HEK293T (cell line): ENCODE measurements around the gene CTNNA3.

Experiments used
- ARNT ChIP-seq: fragments of 450-650 bp; IDR thresholded peaks from 2 replicates; pipeline ENCODE4 v1.6.1; 2017; ENCODE audit warnings: mild to moderate bottlenecking
- BHLHE40 ChIP-seq: fragments of 450-650 bp; IDR thresholded peaks from 2 replicates; pipeline ENCODE4 v1.6.1; 2016; ENCODE audit warnings: mild to moderate bottlenecking, moderate library complexity, borderline replicate concordance
- FOXA1 ChIP-seq: fragments of 450-650 bp; IDR thresholded peaks from 2 replicates; pipeline ENCODE4 v1.6.1; 2016; ENCODE audit warnings: mild to moderate bottlenecking
- FOXM1 ChIP-seq: fragments of 450-650 bp; IDR thresholded peaks from 2 replicates; pipeline ENCODE4 v1.6.1; 2017; ENCODE audit warnings: mild to moderate bottlenecking, borderline replicate concordance
- HDGF ChIP-seq: fragments of 450-650 bp; IDR thresholded peaks from 2 replicates; pipeline ENCODE4 v1.6.1; 2017; ENCODE audit warnings: antibody characterized with exemption, borderline replicate concordance
- LEF1 ChIP-seq: fragments of 450-650 bp; IDR thresholded peaks from 2 replicates; pipeline ENCODE4 v1.6.1; 2017; ENCODE audit warnings: mild to moderate bottlenecking, borderline replicate concordance
- SP1 ChIP-seq: fragments of 450-650 bp; IDR thresholded peaks from 2 replicates; pipeline ENCODE4 v1.6.1; 2017
- SUZ12 ChIP-seq: fragments of 450-650 bp; IDR thresholded peaks from 2 replicates; pipeline ENCODE4 v1.6.1; 2016; ENCODE audit warnings: mild to moderate bottlenecking
- ZNF384 ChIP-seq: fragments of 450-650 bp; IDR thresholded peaks from 2 replicates; pipeline ENCODE4 v1.6.1; 2016
- TF ChIP-seq, protein P1 (sequence below): fragments of 450-650 bp; IDR thresholded peaks from 2 replicates; pipeline ENCODE4 v1.6.1; 2016

DNA sequence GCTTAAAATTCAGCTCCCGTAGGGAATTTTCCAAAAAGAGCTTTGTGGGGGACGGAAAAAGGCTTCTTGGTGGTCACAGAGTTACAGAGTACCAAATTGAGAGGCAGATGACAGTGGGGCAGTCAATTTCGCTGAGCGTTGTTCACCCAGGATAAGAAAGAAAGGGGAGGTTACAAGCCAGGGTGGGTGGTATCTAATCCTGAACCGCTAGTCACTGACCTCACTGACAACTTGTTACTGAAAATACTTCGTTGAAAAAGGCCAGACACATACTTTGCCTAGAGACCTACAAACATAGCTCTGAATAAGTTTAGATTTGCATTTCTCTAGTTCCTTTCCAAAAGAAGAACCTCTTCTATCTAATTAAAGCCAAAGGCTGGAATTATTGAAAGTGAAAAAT, at the start of gene CTNNA3:
- TF ChIP-seq HDGF, result no peak
- TF ChIP-seq FOXM1, result no peak
- TF ChIP-seq, protein P1, sequence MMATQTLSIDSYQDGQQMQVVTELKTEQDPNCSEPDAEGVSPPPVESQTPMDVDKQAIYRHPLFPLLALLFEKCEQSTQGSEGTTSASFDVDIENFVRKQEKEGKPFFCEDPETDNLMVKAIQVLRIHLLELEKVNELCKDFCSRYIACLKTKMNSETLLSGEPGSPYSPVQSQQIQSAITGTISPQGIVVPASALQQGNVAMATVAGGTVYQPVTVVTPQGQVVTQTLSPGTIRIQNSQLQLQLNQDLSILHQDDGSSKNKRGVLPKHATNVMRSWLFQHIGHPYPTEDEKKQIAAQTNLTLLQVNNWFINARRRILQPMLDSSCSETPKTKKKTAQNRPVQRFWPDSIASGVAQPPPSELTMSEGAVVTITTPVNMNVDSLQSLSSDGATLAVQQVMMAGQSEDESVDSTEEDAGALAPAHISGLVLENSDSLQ, result no peak
- TF ChIP-seq ZNF384, result no peak
- TF ChIP-seq SUZ12, result no peak
- no peak for TF ChIP-seq LEF1
- TF ChIP-seq FOXA1, result no peak
- no peak for TF ChIP-seq BHLHE40
- no peak for TF ChIP-seq ARNT
- TF ChIP-seq SP1, result no peak
